HG02623 (cell line): ENCODE measurements around the gene REN.

Source experiments
- ATAC-seq: cut with Tn5 transposase; IDR thresholded peaks from one replicate; pipeline ENCODE4 v1.9.1; 2021; ENCODE audit warnings: moderate library complexity; ENCODE audit not compliant: unreplicated experiment

Gene REN

GRCh38 chr1:204154568-204155255 is 11.4 kb downstream of the REN start:
- ATAC-seq: no peak

- ATAC-seq: no peak
These were observed 12.5 kb downstream of the REN start for GRCh38 chr1:204153667-204154066.

GRCh38 chr1:204152310-204153044 is 13.7 kb downstream of the REN start:
- no peak for ATAC-seq

- no peak for ATAC-seq
These were observed 14.4 kb downstream of the REN start, which contains the start of gene ETNK2 for GRCh38 chr1:204151552-204152309. TSS of gene ETNK2 (minus strand) at chr1:204152044. CDS start at chr1:204151852, 192 bp downstream.

GRCh38 chr1:204150702-204151551 is 15.2 kb downstream of the REN start:
- ATAC-seq: no peak

- no peak for ATAC-seq
These were observed 16.2 kb downstream of the REN start for GRCh38 chr1:204149635-204150565.

GRCh38 chr1:204149107-204149506 is 17.0 kb downstream of the REN start:
- ATAC-seq: no peak

- ATAC-seq: no peak
These were observed 18.4 kb downstream of the REN start for GRCh38 chr1:204147406-204148383.

- ATAC-seq: no peak
These were observed 19.2 kb downstream of the REN start for GRCh38 chr1:204146965-204147364.

GRCh38 chr1:204146309-204146708 is 19.8 kb downstream of the REN start:
- no peak for ATAC-seq

GRCh38 chr1:204145033-204145504 is 21.1 kb downstream of the REN start:
- ATAC-seq: no peak

GRCh38 chr1:204143276-204144041 is 22.7 kb downstream of the REN start:
- no peak for ATAC-seq

GRCh38 chr1:204142032-204142974 is 23.8 kb downstream of the REN start:
- ATAC-seq: no peak

- ATAC-seq: no peak
These were observed 25.0 kb downstream of the REN start for GRCh38 chr1:204141131-204141530.

- no peak for ATAC-seq
These were observed 26.2 kb downstream of the REN start for GRCh38 chr1:204139952-204140351.

- no peak for ATAC-seq
These were observed 27.0 kb downstream of the REN start for GRCh38 chr1:204139088-204139487.

GRCh38 chr1:204136814-204137213 is 29.3 kb downstream of the REN start:
- no peak for ATAC-seq
